Measurements from ENCODE around the gene RAB37.

Gene RAB37

DNA sequence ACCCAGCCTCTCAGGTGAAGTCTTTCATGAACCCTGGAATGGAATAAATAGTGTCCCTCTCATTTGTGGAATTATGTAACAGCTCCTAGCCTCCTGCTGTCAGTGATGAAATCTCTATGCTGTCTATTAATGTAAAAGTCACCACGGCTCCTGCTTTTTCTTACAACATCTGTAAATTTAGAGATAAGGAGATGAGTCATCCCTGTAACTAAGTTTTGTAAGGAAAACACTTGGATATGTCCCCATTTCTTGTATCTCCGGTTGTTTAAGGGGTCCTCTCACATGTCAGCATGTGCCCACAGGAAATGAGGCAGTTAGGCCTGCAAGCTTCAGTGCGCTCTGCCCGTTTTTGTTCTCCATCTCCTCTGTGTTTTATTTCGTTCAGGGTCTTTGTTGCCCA lies 41.9 kb downstream of the RAB37 start:
- no peak for ATAC-seq
- TF ChIP-seq ARNTL (CRISPR knock-in tag; IDR thresholded peaks at IDR 0.05; ENCODE audit: borderline replicate concordance, low read depth), result no peak
- no peak for TF ChIP-seq POU6F1 (CRISPR knock-in tag; IDR thresholded peaks at IDR 0.05; ENCODE audit: borderline replicate concordance, low read depth)
- TF ChIP-seq, protein P1, sequence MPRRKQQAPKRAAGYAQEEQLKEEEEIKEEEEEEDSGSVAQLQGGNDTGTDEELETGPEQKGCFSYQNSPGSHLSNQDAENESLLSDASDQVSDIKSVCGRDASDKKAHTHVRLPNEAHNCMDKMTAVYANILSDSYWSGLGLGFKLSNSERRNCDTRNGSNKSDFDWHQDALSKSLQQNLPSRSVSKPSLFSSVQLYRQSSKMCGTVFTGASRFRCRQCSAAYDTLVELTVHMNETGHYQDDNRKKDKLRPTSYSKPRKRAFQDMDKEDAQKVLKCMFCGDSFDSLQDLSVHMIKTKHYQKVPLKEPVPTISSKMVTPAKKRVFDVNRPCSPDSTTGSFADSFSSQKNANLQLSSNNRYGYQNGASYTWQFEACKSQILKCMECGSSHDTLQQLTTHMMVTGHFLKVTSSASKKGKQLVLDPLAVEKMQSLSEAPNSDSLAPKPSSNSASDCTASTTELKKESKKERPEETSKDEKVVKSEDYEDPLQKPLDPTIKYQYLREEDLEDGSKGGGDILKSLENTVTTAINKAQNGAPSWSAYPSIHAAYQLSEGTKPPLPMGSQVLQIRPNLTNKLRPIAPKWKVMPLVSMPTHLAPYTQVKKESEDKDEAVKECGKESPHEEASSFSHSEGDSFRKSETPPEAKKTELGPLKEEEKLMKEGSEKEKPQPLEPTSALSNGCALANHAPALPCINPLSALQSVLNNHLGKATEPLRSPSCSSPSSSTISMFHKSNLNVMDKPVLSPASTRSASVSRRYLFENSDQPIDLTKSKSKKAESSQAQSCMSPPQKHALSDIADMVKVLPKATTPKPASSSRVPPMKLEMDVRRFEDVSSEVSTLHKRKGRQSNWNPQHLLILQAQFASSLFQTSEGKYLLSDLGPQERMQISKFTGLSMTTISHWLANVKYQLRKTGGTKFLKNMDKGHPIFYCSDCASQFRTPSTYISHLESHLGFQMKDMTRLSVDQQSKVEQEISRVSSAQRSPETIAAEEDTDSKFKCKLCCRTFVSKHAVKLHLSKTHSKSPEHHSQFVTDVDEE (CRISPR knock-in tag; IDR thresholded peaks at IDR 0.05), result no peak
- TF ChIP-seq ISL1 (CRISPR knock-in tag; IDR thresholded peaks at IDR 0.05), result no peak
- TF ChIP-seq ZFP30 (CRISPR knock-in tag; IDR thresholded peaks at IDR 0.05), result no peak
- TF ChIP-seq, protein P2, sequence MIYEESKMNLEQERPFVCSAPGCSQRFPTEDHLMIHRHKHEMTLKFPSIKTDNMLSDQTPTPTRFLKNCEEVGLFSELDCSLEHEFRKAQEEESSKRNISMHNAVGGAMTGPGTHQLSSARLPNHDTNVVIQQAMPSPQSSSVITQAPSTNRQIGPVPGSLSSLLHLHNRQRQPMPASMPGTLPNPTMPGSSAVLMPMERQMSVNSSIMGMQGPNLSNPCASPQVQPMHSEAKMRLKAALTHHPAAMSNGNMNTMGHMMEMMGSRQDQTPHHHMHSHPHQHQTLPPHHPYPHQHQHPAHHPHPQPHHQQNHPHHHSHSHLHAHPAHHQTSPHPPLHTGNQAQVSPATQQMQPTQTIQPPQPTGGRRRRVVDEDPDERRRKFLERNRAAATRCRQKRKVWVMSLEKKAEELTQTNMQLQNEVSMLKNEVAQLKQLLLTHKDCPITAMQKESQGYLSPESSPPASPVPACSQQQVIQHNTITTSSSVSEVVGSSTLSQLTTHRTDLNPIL (CRISPR knock-in tag; IDR thresholded peaks at IDR 0.05; ENCODE audit: low read depth), result no peak
- no peak for TF ChIP-seq ZFP3 (CRISPR knock-in tag; IDR thresholded peaks at IDR 0.05)
- no peak for TF ChIP-seq CSRNP3 (CRISPR knock-in tag; IDR thresholded peaks at IDR 0.05)
- TF ChIP-seq RARB (CRISPR knock-in tag; IDR thresholded peaks at IDR 0.05), result no peak
- TF ChIP-seq ZNF70 (CRISPR knock-in tag; IDR thresholded peaks at IDR 0.05), result no peak
- TF ChIP-seq CSDC2 (CRISPR knock-in tag; IDR thresholded peaks at IDR 0.05), result no peak
- TF ChIP-seq GLIS3 (CRISPR knock-in tag; IDR thresholded peaks at IDR 0.05), result no peak
- TF ChIP-seq OSR1 (CRISPR knock-in tag; IDR thresholded peaks at IDR 0.05), result no peak
- TF ChIP-seq ESRRG (CRISPR knock-in tag; IDR thresholded peaks at IDR 0.05), result no peak
- TF ChIP-seq TCF4 (CRISPR knock-in tag; IDR thresholded peaks at IDR 0.05; ENCODE audit: borderline replicate concordance), result no peak
- TF ChIP-seq, protein P3, sequence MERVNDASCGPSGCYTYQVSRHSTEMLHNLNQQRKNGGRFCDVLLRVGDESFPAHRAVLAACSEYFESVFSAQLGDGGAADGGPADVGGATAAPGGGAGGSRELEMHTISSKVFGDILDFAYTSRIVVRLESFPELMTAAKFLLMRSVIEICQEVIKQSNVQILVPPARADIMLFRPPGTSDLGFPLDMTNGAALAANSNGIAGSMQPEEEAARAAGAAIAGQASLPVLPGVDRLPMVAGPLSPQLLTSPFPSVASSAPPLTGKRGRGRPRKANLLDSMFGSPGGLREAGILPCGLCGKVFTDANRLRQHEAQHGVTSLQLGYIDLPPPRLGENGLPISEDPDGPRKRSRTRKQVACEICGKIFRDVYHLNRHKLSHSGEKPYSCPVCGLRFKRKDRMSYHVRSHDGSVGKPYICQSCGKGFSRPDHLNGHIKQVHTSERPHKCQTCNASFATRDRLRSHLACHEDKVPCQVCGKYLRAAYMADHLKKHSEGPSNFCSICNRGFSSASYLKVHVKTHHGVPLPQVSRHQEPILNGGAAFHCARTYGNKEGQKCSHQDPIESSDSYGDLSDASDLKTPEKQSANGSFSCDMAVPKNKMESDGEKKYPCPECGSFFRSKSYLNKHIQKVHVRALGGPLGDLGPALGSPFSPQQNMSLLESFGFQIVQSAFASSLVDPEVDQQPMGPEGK (CRISPR knock-in tag; IDR thresholded peaks at IDR 0.05; ENCODE audit: borderline replicate concordance), result no peak
- TF ChIP-seq ZC3H10 (CRISPR knock-in tag; IDR thresholded peaks at IDR 0.05), result no peak
- TF ChIP-seq ZNF565 (CRISPR knock-in tag; conservative IDR thresholded peaks at IDR 0.05; ENCODE audit: low read depth), result no peak

DNA sequence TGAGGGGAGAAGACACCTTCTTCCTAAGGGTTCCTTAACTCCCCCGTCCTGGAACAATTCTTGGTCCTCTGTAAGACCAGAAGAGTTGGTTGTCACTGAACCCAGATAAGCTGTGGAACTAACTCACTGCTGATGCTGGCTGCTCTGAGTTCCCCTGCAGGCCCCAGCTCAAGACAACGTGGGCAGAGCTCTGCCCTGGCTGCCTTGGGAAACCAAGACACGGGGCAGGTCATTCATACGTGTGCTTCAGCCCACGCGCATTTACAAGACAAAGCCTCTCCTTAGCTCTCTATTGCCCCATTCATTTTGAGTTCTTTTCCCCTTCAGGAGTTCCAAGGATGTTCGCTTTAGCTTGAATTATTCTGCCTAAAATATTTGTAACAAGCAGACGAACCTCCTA lies 42.4 kb downstream of the RAB37 start:
- ATAC-seq, result no peak
- TF ChIP-seq, protein P1 (CRISPR knock-in tag; IDR thresholded peaks at IDR 0.05), result no peak
- TF ChIP-seq ZNF70 (CRISPR knock-in tag; IDR thresholded peaks at IDR 0.05), result no peak
- no peak for TF ChIP-seq ZFP3 (CRISPR knock-in tag; IDR thresholded peaks at IDR 0.05)
- no peak for TF ChIP-seq GLIS3 (CRISPR knock-in tag; IDR thresholded peaks at IDR 0.05)
- TF ChIP-seq, protein P3 (CRISPR knock-in tag; IDR thresholded peaks at IDR 0.05; ENCODE audit: borderline replicate concordance), result no peak
- TF ChIP-seq OSR1 (CRISPR knock-in tag; IDR thresholded peaks at IDR 0.05), result no peak
- TF ChIP-seq ZNF565 (CRISPR knock-in tag; conservative IDR thresholded peaks at IDR 0.05; ENCODE audit: low read depth), result no peak
- TF ChIP-seq CSRNP3 (CRISPR knock-in tag; IDR thresholded peaks at IDR 0.05), result no peak
- TF ChIP-seq SNAI2 (CRISPR knock-in tag; IDR thresholded peaks at IDR 0.05), result no peak
- no peak for TF ChIP-seq CSDC2 (CRISPR knock-in tag; IDR thresholded peaks at IDR 0.05)
- no peak for TF ChIP-seq ARNTL (CRISPR knock-in tag; IDR thresholded peaks at IDR 0.05; ENCODE audit: borderline replicate concordance, low read depth)
- no peak for TF ChIP-seq ESRRG (CRISPR knock-in tag; IDR thresholded peaks at IDR 0.05)
- no peak for TF ChIP-seq RARB (CRISPR knock-in tag; IDR thresholded peaks at IDR 0.05)
- TF ChIP-seq, protein P2 (CRISPR knock-in tag; IDR thresholded peaks at IDR 0.05; ENCODE audit: low read depth), result no peak
- no peak for TF ChIP-seq ZC3H10 (CRISPR knock-in tag; IDR thresholded peaks at IDR 0.05)
- TF ChIP-seq TOX (CRISPR knock-in tag; IDR thresholded peaks at IDR 0.05; ENCODE audit: borderline replicate concordance), result no peak
- no peak for TF ChIP-seq PPARA (CRISPR knock-in tag; IDR thresholded peaks at IDR 0.05; ENCODE audit: borderline replicate concordance)
